H9 (cell line): ENCODE data around the gene SRSF7. TPM values are rescaled to one million over a fixed set of nuclear protein-coding genes. Genes with fewer than 3 reads are reported as not detected.

Experiments
- DNase-seq: peaks from one replicate; pipeline ENCODE4 v3.0.0-alpha.2; 2017
- H2AFZ ChIP-seq: one replicate; pipeline ENCODE4 v1.6.1; 2013; ENCODE audit warnings: mild to moderate bottlenecking, low read length, control low read depth, moderate library complexity
- H2AK5ac ChIP-seq: 2 replicates; pipeline ENCODE4 v1.6.1; 2013; ENCODE audit warnings: low read length, control low read depth, mixed read lengths; ENCODE audit not compliant: insufficient read length
- H2BK120ac ChIP-seq: one replicate; pipeline ENCODE4 v1.6.1; 2013; ENCODE audit warnings: low read depth, mild to moderate bottlenecking, low read length, control low read depth, inconsistent platforms; ENCODE audit not compliant: poor library complexity, severe bottlenecking
- H2BK12ac ChIP-seq: 2 replicates; pipeline ENCODE4 v1.6.1; 2013; ENCODE audit warnings: low read length, control low read depth, mixed read lengths, low read depth; ENCODE audit not compliant: insufficient read length
- H2BK15ac ChIP-seq: 2 replicates; pipeline ENCODE4 v1.6.1; 2013; ENCODE audit warnings: low read depth, low read length, control low read depth
- H2BK20ac ChIP-seq: one replicate; pipeline ENCODE4 v1.6.1; 2013; ENCODE audit warnings: low read depth, mild to moderate bottlenecking, low read length, control low read depth, inconsistent platforms; ENCODE audit not compliant: poor library complexity, severe bottlenecking
- H2BK5ac ChIP-seq: 2 replicates; pipeline ENCODE4 v1.6.1; 2013; ENCODE audit warnings: low read length, control low read depth, mixed read lengths; ENCODE audit not compliant: insufficient read length
- H3K14ac ChIP-seq: 2 replicates; pipeline ENCODE4 v1.6.1; 2013; ENCODE audit warnings: low read length, control low read depth; ENCODE audit not compliant: insufficient read depth
- H3K18ac ChIP-seq: 2 replicates; pipeline ENCODE4 v1.6.1; 2013; ENCODE audit warnings: low read depth, mild to moderate bottlenecking, mixed read lengths, low read length, control low read depth; ENCODE audit not compliant: insufficient read length
- H3K23ac ChIP-seq: 2 replicates; pipeline ENCODE4 v1.6.1; 2013; ENCODE audit warnings: low read length, control low read depth, mixed read lengths, low read depth; ENCODE audit not compliant: insufficient read length
- H3K23me2 ChIP-seq: 2 replicates; pipeline ENCODE4 v1.6.1; 2013; ENCODE audit warnings: low read depth, mild to moderate bottlenecking, mixed read lengths, low read length, control low read depth; ENCODE audit not compliant: insufficient read length, poor library complexity, severe bottlenecking
- H3K27ac ChIP-seq: 2 replicates; pipeline ENCODE4 v1.5.1; 2013; ENCODE audit warnings: low read length, control low read depth, mixed read lengths, low read depth; ENCODE audit not compliant: insufficient read length
- H3K27me3 ChIP-seq: 2 replicates; pipeline ENCODE4 v1.6.1; 2013; ENCODE audit warnings: low read length, control low read depth, inconsistent platforms; ENCODE audit not compliant: insufficient read depth
- H3K4ac ChIP-seq: 2 replicates; pipeline ENCODE4 v1.6.1; 2013; ENCODE audit warnings: low read depth, mild to moderate bottlenecking, control low read depth, inconsistent platforms, low read length, moderate library complexity
- H3K4me1 ChIP-seq: 2 replicates; pipeline ENCODE4 v1.6.1; 2013; ENCODE audit warnings: low read length, control low read depth, inconsistent platforms; ENCODE audit not compliant: insufficient read depth
- H3K4me2 ChIP-seq: 2 replicates; pipeline ENCODE4 v1.6.1; 2013; ENCODE audit warnings: low read length, control low read depth, mixed read lengths; ENCODE audit not compliant: insufficient read length, insufficient read depth
- H3K56ac ChIP-seq: 2 replicates; pipeline ENCODE4 v1.6.1; 2013; ENCODE audit warnings: low read depth, mild to moderate bottlenecking, mixed read lengths, low read length, control low read depth; ENCODE audit not compliant: insufficient read length
- H3K79me1 ChIP-seq: 2 replicates; pipeline ENCODE4 v1.6.1; 2013; ENCODE audit warnings: low read depth, mild to moderate bottlenecking, moderate library complexity, low read length, control low read depth, inconsistent platforms; ENCODE audit not compliant: insufficient read depth, poor library complexity, severe bottlenecking
- H3K79me2 ChIP-seq: 2 replicates; pipeline ENCODE4 v1.6.1; 2013; ENCODE audit warnings: low read length, control low read depth, inconsistent platforms; ENCODE audit not compliant: insufficient read depth
- H3K9ac ChIP-seq: 2 replicates; pipeline ENCODE4 v1.6.1; 2013; ENCODE audit warnings: low read length, control low read depth, mixed read lengths; ENCODE audit not compliant: insufficient read length; ENCODE audit errors: extremely low read depth
- H3K9me3 ChIP-seq: one replicate; pipeline ENCODE4 v1.6.1; 2013; ENCODE audit warnings: low read depth, low read length, inconsistent platforms; ENCODE audit not compliant: control insufficient read depth
- H3T11ph ChIP-seq: one replicate; pipeline ENCODE4 v1.6.1; 2013; ENCODE audit warnings: mild to moderate bottlenecking, low read length, control low read depth, inconsistent platforms
- H4K20me1 ChIP-seq: one replicate; pipeline ENCODE4 v1.6.1; 2013; ENCODE audit not compliant: control insufficient read depth, insufficient read length, insufficient read depth
- H4K5ac ChIP-seq: 2 replicates; pipeline ENCODE4 v1.6.1; 2013; ENCODE audit warnings: low read depth, mild to moderate bottlenecking, mixed read lengths, low read length, control low read depth; ENCODE audit not compliant: insufficient read length
- H4K8ac ChIP-seq: replicated peaks from 2 replicates; pipeline ENCODE4 v1.6.1; 2013; ENCODE audit warnings: low read length, control low read depth, mixed read lengths, low read depth; ENCODE audit not compliant: insufficient read length
- H4K91ac ChIP-seq: 2 replicates; pipeline ENCODE4 v1.6.1; 2013; ENCODE audit warnings: low read depth, mild to moderate bottlenecking, moderate library complexity, mixed read lengths, low read length, control low read depth; ENCODE audit not compliant: insufficient read length
- H3K27ac Mint-ChIP-seq, 3 experiments: 2 replicates in 2 of 3; 3 replicates in 1 of 3; pipeline ENCODE4 v1.8.0; 2020 to 2021; ENCODE audit warnings: mixed read lengths in 3 of 3, mild to moderate bottlenecking in 1 of 3, moderate library complexity in 1 of 3
- H3K27me3 Mint-ChIP-seq: 2 replicates; pipeline ENCODE4 v1.8.0; 2021; ENCODE audit warnings: low read depth, mild to moderate bottlenecking, moderate library complexity, mixed read lengths
- H3K36me3 Mint-ChIP-seq, 3 experiments: 2 replicates in 2 of 3; 3 replicates in 1 of 3; pipeline ENCODE4 v1.8.0; 2020 to 2021; ENCODE audit warnings: low read depth in 3 of 3, mixed read lengths in 3 of 3; ENCODE audit not compliant: insufficient read depth in 1 of 3
- H3K4me1 Mint-ChIP-seq, 2 experiments: 2 replicates each; pipeline ENCODE4 v1.8.0; 2020; ENCODE audit warnings: mixed read lengths in 2 of 2
- H3K4me3 Mint-ChIP-seq, 2 experiments: 2 replicates in 1 of 2; 3 replicates in 1 of 2; pipeline ENCODE4 v1.8.0; 2020 to 2021; ENCODE audit warnings: mild to moderate bottlenecking in 2 of 2, mixed read lengths in 2 of 2, moderate library complexity in 1 of 2
- H3K9me3 Mint-ChIP-seq, 2 experiments: 2 replicates in 1 of 2; 3 replicates in 1 of 2; pipeline ENCODE4 v1.8.0; 2020; ENCODE audit warnings: mild to moderate bottlenecking in 2 of 2, mixed read lengths in 2 of 2, moderate library complexity in 1 of 2
- WGBS: extraction: QIAGEN DNeasy Blood & Tissue Kit; methylation state at CpG from one replicate; pipeline ENCODE4 v1.1.7; 2013; ENCODE audit warnings: missing lambda C conversion rate, low lambda C conversion rate, mixed read lengths; ENCODE audit not compliant: insufficient read length; ENCODE audit errors: extremely low coverage; 5-methylcytosine and 5-hydroxymethylcytosine counted together
- total RNA-seq: library from RNA; stranded (reverse); gene quantifications from 2 replicates; pipeline ENCODE4 v1.2.1, GENCODE V29; 2021
- TF ChIP-seq, protein P1 (sequence below): fragments of 200-600 bp; sonication (generic); conservative IDR thresholded peaks from 3 replicates; pipeline ENCODE4 v1.8.0; 2021; ENCODE audit warnings: antibody characterized with exemption, mild to moderate bottlenecking

Gene SRSF7
- total RNA-seq, 1 experiment from 2014 or later, result 576 TPM

DNA sequence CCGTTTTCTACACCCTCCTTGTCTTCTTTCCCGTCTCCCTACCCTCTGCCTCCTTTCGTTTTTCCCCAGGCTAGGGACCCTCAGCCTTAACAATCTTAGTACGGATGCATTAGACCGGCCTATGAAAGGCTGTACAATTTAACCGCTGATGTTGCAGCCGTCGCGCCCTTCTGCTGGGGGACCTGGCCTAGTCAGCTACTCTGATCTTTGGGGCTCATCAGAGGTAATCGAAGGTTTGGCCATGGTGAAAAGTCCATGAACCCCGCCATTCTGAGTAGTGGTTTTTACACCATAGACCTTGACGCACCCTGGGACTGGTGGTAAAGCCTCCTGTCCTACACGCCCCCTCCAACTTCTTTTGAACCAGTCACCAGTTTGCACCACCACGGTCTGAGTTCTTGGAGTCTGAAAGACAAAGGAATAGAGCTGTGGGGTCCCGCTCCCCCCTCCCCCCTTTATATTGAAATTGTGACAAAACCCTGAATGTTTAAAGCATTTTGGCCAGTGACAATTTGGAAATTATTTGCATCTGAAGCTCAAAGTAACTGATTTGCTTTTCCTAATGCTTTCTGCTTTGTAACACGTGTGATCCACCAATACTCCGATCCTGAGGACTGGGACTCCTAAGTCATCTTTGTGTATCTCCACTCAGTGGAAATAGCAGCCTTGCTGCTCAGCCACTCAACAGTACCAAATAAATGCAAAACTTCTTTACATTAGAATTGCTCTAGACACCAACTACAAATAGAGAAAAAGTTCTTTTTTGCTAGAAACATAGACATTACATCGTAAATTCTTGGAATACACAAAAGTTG lies 642 bp upstream of the SRSF7 start:
- H2BK20ac ChIP-seq, result no peak overlapping the region
- no peak overlapping the region for H3T11ph ChIP-seq
- peak overlapping the region; percentile 99 to 100 (median 99) for H3K27ac Mint-ChIP-seq
- TF ChIP-seq, protein P1, sequence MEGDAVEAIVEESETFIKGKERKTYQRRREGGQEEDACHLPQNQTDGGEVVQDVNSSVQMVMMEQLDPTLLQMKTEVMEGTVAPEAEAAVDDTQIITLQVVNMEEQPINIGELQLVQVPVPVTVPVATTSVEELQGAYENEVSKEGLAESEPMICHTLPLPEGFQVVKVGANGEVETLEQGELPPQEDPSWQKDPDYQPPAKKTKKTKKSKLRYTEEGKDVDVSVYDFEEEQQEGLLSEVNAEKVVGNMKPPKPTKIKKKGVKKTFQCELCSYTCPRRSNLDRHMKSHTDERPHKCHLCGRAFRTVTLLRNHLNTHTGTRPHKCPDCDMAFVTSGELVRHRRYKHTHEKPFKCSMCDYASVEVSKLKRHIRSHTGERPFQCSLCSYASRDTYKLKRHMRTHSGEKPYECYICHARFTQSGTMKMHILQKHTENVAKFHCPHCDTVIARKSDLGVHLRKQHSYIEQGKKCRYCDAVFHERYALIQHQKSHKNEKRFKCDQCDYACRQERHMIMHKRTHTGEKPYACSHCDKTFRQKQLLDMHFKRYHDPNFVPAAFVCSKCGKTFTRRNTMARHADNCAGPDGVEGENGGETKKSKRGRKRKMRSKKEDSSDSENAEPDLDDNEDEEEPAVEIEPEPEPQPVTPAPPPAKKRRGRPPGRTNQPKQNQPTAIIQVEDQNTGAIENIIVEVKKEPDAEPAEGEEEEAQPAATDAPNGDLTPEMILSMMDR, result no peak
- H3K27me3 Mint-ChIP-seq, result peaks cover 5% of the 10 kb centered on the region
- no peaks in the 10 kb centered on the region for H4K20me1 ChIP-seq
- peak overlapping the region; percentile 100 for H3K4me3 Mint-ChIP-seq
- H3K9me3 Mint-ChIP-seq, result peaks cover 3 to 6% of the 10 kb centered on the region in 2 experiments; a peak in 4 of 5 replicates
- no peak overlapping the region for H4K5ac ChIP-seq
- H3K56ac ChIP-seq, result no peak overlapping the region
- H2BK120ac ChIP-seq, result no peak overlapping the region
- no peak overlapping the region for H2AK5ac ChIP-seq
- peak overlapping the region; percentile 43; the same call in 1 of the 2 replicates for H3K14ac ChIP-seq
- H3K27me3 ChIP-seq, result no peaks in the 10 kb centered on the region
- WGBS, result no CpG with 5 or more reads among the region's 18 CpGs
- no peak overlapping the region for H2BK12ac ChIP-seq
- H3K18ac ChIP-seq, result peak overlapping the region; percentile 57
- no peak overlapping the region for H2BK15ac ChIP-seq
- H3K79me1 ChIP-seq, result no peaks in the 10 kb centered on the region
- peaks cover 5% of the 10 kb centered on the region for H3K23me2 ChIP-seq
- peaks cover 33 to 38% of the 10 kb centered on the region in 2 experiments for H3K4me1 Mint-ChIP-seq
- H3K27ac ChIP-seq, result peak overlapping the region; percentile 53
- peaks cover 20% of the 10 kb centered on the region for H3K79me2 ChIP-seq
- no peak overlapping the region for H2BK5ac ChIP-seq
- H3K9me3 ChIP-seq, result no peaks in the 10 kb centered on the region
- H2AFZ ChIP-seq, result no peak overlapping the region
- peak overlapping the region; percentile 64 for H3K9ac ChIP-seq
- H4K8ac ChIP-seq, result no peak overlapping the region
- peaks cover 39 to 44% (median 42%) of the 10 kb centered on the region in 3 experiments for H3K36me3 Mint-ChIP-seq
- H3K4ac ChIP-seq, result no peak overlapping the region; the same call in 1 of the 2 replicates
- DNase-seq, result no peak
- H3K23ac ChIP-seq, result no peak overlapping the region
- no peaks in the 10 kb centered on the region for H3K4me1 ChIP-seq
- H4K91ac ChIP-seq, result no peak overlapping the region
- peak overlapping the region; percentile 63 for H3K4me2 ChIP-seq
